Activated T-cell treated with anti-CD3 and anti-CD28 coated beads, Interleukin-2, amount 50 U/mL, for 48 hours (primary cell): ENCODE data around the gene VARS2.
A peak's percentile ranks its signal among the peaks of the same experiment; 100 is the strongest.

ENCODE experiments used
- DNase-seq, 2 experiments: peaks; one replicate each; pipeline ENCODE4 v3.0.0-alpha.2; 2020

The VARS2 gene

GRCh38 chr6:30884521-30885480 is 29.2 kb upstream of the VARS2 start:
- DNase-seq: peak; percentile 55 to 66

GRCh38 chr6:30885481-30885998 is 28.5 kb upstream of the VARS2 start:
- peak in 1 of 2 experiments; percentile 27 for DNase-seq

GRCh38 chr6:30885999-30886896 is 27.8 kb upstream of the VARS2 start:
- peak; percentile 39 to 45 for DNase-seq

GRCh38 chr6:30886897-30887255 is 27.2 kb upstream of the VARS2 start:
- DNase-seq: no peak

- DNase-seq: no peak
Measured at GRCh38 chr6:30887901-30888815, 25.9 kb upstream of the VARS2 start.

- no peak for DNase-seq
Measured at GRCh38 chr6:30888816-30889495, 25.1 kb upstream of the VARS2 start.

- DNase-seq: no peak
Measured at GRCh38 chr6:30889496-30889885, 24.5 kb upstream of the VARS2 start.

- no peak for DNase-seq
Measured at GRCh38 chr6:30889921-30890645, 24.0 kb upstream of the VARS2 start.

GRCh38 chr6:30890646-30891449 is 23.2 kb upstream of the VARS2 start:
- no peak for DNase-seq

- no peak for DNase-seq
Measured at GRCh38 chr6:30891450-30891723, 22.7 kb upstream of the VARS2 start.

- DNase-seq: no peak
Measured at GRCh38 chr6:30891816-30892538, 22.1 kb upstream of the VARS2 start.

GRCh38 chr6:30893001-30893591 is 20.9 kb upstream of the VARS2 start:
- DNase-seq: no peak

GRCh38 chr6:30893666-30894065 is 20.4 kb upstream of the VARS2 start:
- no peak for DNase-seq

GRCh38 chr6:30894381-30894780 is 19.7 kb upstream of the VARS2 start:
- DNase-seq: no peak

GRCh38 chr6:30894935-30895334 is 19.1 kb upstream of the VARS2 start:
- DNase-seq: no peak

- no peak for DNase-seq
Measured at GRCh38 chr6:30895343-30895742, 18.7 kb upstream of the VARS2 start.

GRCh38 chr6:30896541-30896940 is 17.5 kb upstream of the VARS2 start:
- DNase-seq: no peak

GRCh38 chr6:30897882-30898281 is 16.2 kb upstream of the VARS2 start:
- no peak for DNase-seq

GRCh38 chr6:30898750-30899360 is 15.2 kb upstream of the VARS2 start:
- DNase-seq: no peak
